Hepatocyte (in vitro differentiated cells): Measurements from ENCODE around the gene LUC7L2. TPM values are rescaled to one million over a fixed set of nuclear protein-coding genes. Genes with fewer than 3 reads are reported as not detected.
"Not testable (repeated sequence)": the region's sequence is repeated elsewhere in the genome, so short reads cannot be mapped to it uniquely, and the experiment has no call there.

ENCODE experiments used
- DNase-seq: peaks from one replicate; pipeline ENCODE4 v3.0.0-alpha.2; 2016; ENCODE audit warnings: low spot score
- H2AFZ ChIP-seq: fragments of 200-600 bp; sonication (generic); 2 replicates; pipeline ENCODE4 v1.6.0; 2016; ENCODE audit warnings: antibody characterized with exemption, mild to moderate bottlenecking
- H3K27ac ChIP-seq: fragments of 200-600 bp; sonication (generic); 2 replicates; pipeline ENCODE4 v1.5.1; 2016; ENCODE audit warnings: mild to moderate bottlenecking
- H3K27me3 ChIP-seq: fragments of 200-600 bp; sonication (generic); 2 replicates; pipeline ENCODE4 v1.6.1; 2016
- H3K36me3 ChIP-seq: fragments of 200-600 bp; sonication (generic); replicated peaks from 2 replicates; pipeline ENCODE4 v1.5.1; 2016; ENCODE audit warnings: low read depth; ENCODE audit not compliant: insufficient read depth
- H3K4me1 ChIP-seq: fragments of 200-600 bp; sonication (generic); 2 replicates; pipeline ENCODE4 v1.5.1; 2016; ENCODE audit warnings: mild to moderate bottlenecking, moderate library complexity; ENCODE audit not compliant: insufficient read depth
- H3K4me2 ChIP-seq: fragments of 200-600 bp; sonication (generic); 2 replicates; pipeline ENCODE4 v1.6.0; 2016
- H3K4me3 ChIP-seq: fragments of 200-600 bp; sonication (generic); 2 replicates; pipeline ENCODE4 v1.5.1; 2016; ENCODE audit warnings: mild to moderate bottlenecking
- H3K79me2 ChIP-seq: fragments of 200-600 bp; sonication (generic); 2 replicates; pipeline ENCODE4 v1.6.0; 2017; ENCODE audit warnings: mild to moderate bottlenecking
- H3K9me2 ChIP-seq: fragments of 200-600 bp; sonication (generic); replicated peaks from 2 replicates; pipeline ENCODE4 v1.6.0; 2017; ENCODE audit warnings: mild to moderate bottlenecking; ENCODE audit not compliant: insufficient read depth
- H3K9me3 ChIP-seq: fragments of 200-600 bp; sonication (generic); 2 replicates; pipeline ENCODE4 v1.5.1; 2016; ENCODE audit warnings: low read depth, mild to moderate bottlenecking
- H4K20me1 ChIP-seq: fragments of 200-600 bp; sonication (generic); 2 replicates; pipeline ENCODE4 v1.6.0; 2016; ENCODE audit warnings: mild to moderate bottlenecking; ENCODE audit not compliant: insufficient read depth, poor library complexity, severe bottlenecking
- CTCF ChIP-seq: fragments of 200-600 bp; sonication (generic); IDR thresholded peaks from 2 replicates; pipeline ENCODE4 v1.5.1; 2016; ENCODE audit warnings: antibody characterized with exemption, mild to moderate bottlenecking; ENCODE audit not compliant: poor library complexity
- EZH2 ChIP-seq: fragments of 200-600 bp; sonication (generic); IDR thresholded peaks from 2 replicates; pipeline ENCODE4 v1.6.1; 2016; ENCODE audit warnings: antibody characterized with exemption, mild to moderate bottlenecking, borderline replicate concordance
- EZH2phosphoT487 ChIP-seq: fragments of 200-600 bp; sonication (generic); IDR thresholded peaks from one replicate; pipeline ENCODE4 v1.6.1; 2018; ENCODE audit warnings: antibody characterized with exemption, mild to moderate bottlenecking, low read depth, moderate library complexity; ENCODE audit not compliant: unreplicated experiment, severe bottlenecking
- WGBS: methylation state at CpG from one replicate; pipeline ENCODE4 v1.1.6; 2016; ENCODE audit warnings: low lambda C conversion rate; ENCODE audit errors: missing lambda C conversion rate; 5-methylcytosine and 5-hydroxymethylcytosine counted together
- polyA plus RNA-seq: library from polyadenylated mRNA; unstranded; fragments of >200 nt; fragmentation: Nextera tagmentation; extraction: Ambion mirVana; gene quantifications from 2 replicates; pipeline ENCODE4 v1.2.1, GENCODE V29; 2016
- total RNA-seq: library from RNA; depleted of rRNA; stranded (reverse); fragments of >200 nt; gene quantifications from 2 replicates; pipeline ENCODE4 v1.2.3, GENCODE V29; 2014

The LUC7L2 gene
- total and polyA plus RNA-seq, 2 experiments from 2014 or later = 68.6 to 76.4 TPM

GRCh38 chr7:139403601-139404000, 43.9 kb downstream of the LUC7L2 start:
- Histone ChIP-seq H3K4me2 (no peak overlapping the region), H4K20me1 (no peaks in the 10 kb centered on the region), H3K79me2 (peaks cover 31% of the 10 kb centered on the region), H3K9me3 (no peaks in the 10 kb centered on the region), H3K9me2 (no peaks in the 10 kb centered on the region), H3K27ac (no peak overlapping the region), H2AFZ (no peak overlapping the region), H3K27me3 (no peaks in the 10 kb centered on the region), H3K4me1 (no peaks in the 10 kb centered on the region), H3K4me3 (no peak overlapping the region), H3K36me3 (no peaks in the 10 kb centered on the region)
- WGBS = 90% methylated on average over 2 of the region's 2 CpGs
- no peak for DNase-seq
- TF ChIP-seq CTCF (no peak), EZH2 (no peak), EZH2phosphoT487 (no peak)

GRCh38 chr7:139407555-139407954, 47.9 kb downstream of the LUC7L2 start:
- no peaks in the 10 kb centered on the region for H3K4me1 ChIP-seq
- H3K36me3 ChIP-seq = peaks cover 4% of the 10 kb centered on the region
- 100% methylated on average over 1 of the region's 1 CpG for WGBS
- no peaks in the 10 kb centered on the region for H3K9me2 ChIP-seq
- no peak for DNase-seq
- no peaks in the 10 kb centered on the region for H3K9me3 ChIP-seq
- no peak overlapping the region for H3K4me2 ChIP-seq
- H3K4me3 ChIP-seq = no peak overlapping the region
- no peak overlapping the region for H2AFZ ChIP-seq
- peaks cover 20% of the 10 kb centered on the region for H3K79me2 ChIP-seq
- H3K27ac ChIP-seq = no peak overlapping the region
- no peaks in the 10 kb centered on the region for H3K27me3 ChIP-seq
- H4K20me1 ChIP-seq = no peaks in the 10 kb centered on the region
- TF ChIP-seq EZH2phosphoT487 (no peak), CTCF (no peak), EZH2 (no peak)

- H3K4me1 ChIP-seq, H3K79me2 ChIP-seq, H3K27ac ChIP-seq, H3K4me3 ChIP-seq, H3K27me3 ChIP-seq, H3K9me2 ChIP-seq, H3K9me3 ChIP-seq, H4K20me1 ChIP-seq, H2AFZ ChIP-seq, H3K4me2 ChIP-seq, DNase-seq, H3K36me3 ChIP-seq: not testable (repeated sequence)
- WGBS = 96% methylated on average over 6 of the region's 6 CpGs
Measured at GRCh38 chr7:139414743-139415402, 55.2 kb downstream of the LUC7L2 start.

- no peaks in the 10 kb centered on the region for H3K4me1 ChIP-seq
- H4K20me1 ChIP-seq = no peaks in the 10 kb centered on the region
- no peaks in the 10 kb centered on the region for H3K36me3 ChIP-seq
- WGBS = 93% methylated on average over 3 of the region's 3 CpGs
- H3K4me3 ChIP-seq = no peak overlapping the region
- no peaks in the 10 kb centered on the region for H3K9me2 ChIP-seq
- TF ChIP-seq EZH2 (no peak), EZH2phosphoT487 (no peak), CTCF (no peak)
- H2AFZ ChIP-seq = no peak overlapping the region
- no peaks in the 10 kb centered on the region for H3K27me3 ChIP-seq
- no peaks in the 10 kb centered on the region for H3K9me3 ChIP-seq
- DNase-seq = no peak
- peaks cover 7% of the 10 kb centered on the region for H3K79me2 ChIP-seq
- H3K27ac ChIP-seq = no peak overlapping the region
- no peak overlapping the region for H3K4me2 ChIP-seq
Measured at GRCh38 chr7:139416405-139416804, 56.7 kb downstream of the LUC7L2 start.
